Occipital lobe (tissue), 2 donors: ENCODE data around the gene RAB14. TPM values are rescaled to one million over a fixed set of nuclear protein-coding genes. Genes with fewer than 3 reads are reported as not detected.

Experiments
- DNase-seq: peaks from one replicate; lab custom pipeline; 2025; lab: John Stamatoyannopoulos, UW
- total RNA-seq: library from RNA; depleted of rRNA; stranded (reverse); fragments of >200 nt; gene quantifications from one replicate; pipeline ENCODE4 v1.2.3, GENCODE V29; 2014

RAB14 gene
- 64.3 TPM for total RNA-seq

GRCh38 chr9:121201738-121202533 lies at the start of gene RAB14:
Gene RAB14 (minus strand): TSS chr9:121201869. CDS start chr9:121193412, 8,457 bp downstream.
- peak; percentile 98 for DNase-seq

- DNase-seq = no peak
Observed at GRCh38 chr9:121249563-121249962, 47.9 kb upstream of the RAB14 start.

GRCh38 chr9:121246821-121247561 lies 45.3 kb upstream of the RAB14 start:
- DNase-seq = no peak

GRCh38 chr9:121242959-121243346 lies 41.3 kb upstream of the RAB14 start:
- no peak for DNase-seq

- DNase-seq = no peak
Observed at GRCh38 chr9:121242219-121242958, 40.7 kb upstream of the RAB14 start.

GRCh38 chr9:121240472-121241135 lies 38.9 kb upstream of the RAB14 start:
- no peak for DNase-seq

GRCh38 chr9:121239851-121240250 lies 38.2 kb upstream of the RAB14 start:
- no peak for DNase-seq

- DNase-seq = no peak
Observed at GRCh38 chr9:121239071-121239470, 37.4 kb upstream of the RAB14 start.

- no peak for DNase-seq
Observed at GRCh38 chr9:121237916-121238315, 36.2 kb upstream of the RAB14 start.

- no peak for DNase-seq
Observed at GRCh38 chr9:121235512-121235911, 33.8 kb upstream of the RAB14 start.

GRCh38 chr9:121234832-121235161 lies 33.1 kb upstream of the RAB14 start:
- no peak for DNase-seq

- no peak for DNase-seq
Observed at GRCh38 chr9:121233906-121234831, 32.5 kb upstream of the RAB14 start.

- DNase-seq = no peak
Observed at GRCh38 chr9:121232251-121232650, 30.6 kb upstream of the RAB14 start.

GRCh38 chr9:121230256-121230655 lies 28.6 kb upstream of the RAB14 start:
- no peak for DNase-seq

GRCh38 chr9:121227862-121228261 lies 26.2 kb upstream of the RAB14 start:
- DNase-seq = no peak

- no peak for DNase-seq
Observed at GRCh38 chr9:121226175-121226574, 24.5 kb upstream of the RAB14 start.

- DNase-seq = no peak
Observed at GRCh38 chr9:121225240-121225639, 23.6 kb upstream of the RAB14 start.

GRCh38 chr9:121222524-121223171 lies 21.0 kb upstream of the RAB14 start:
- DNase-seq = no peak

- DNase-seq = no peak
Observed at GRCh38 chr9:121221664-121222055, 20.0 kb upstream of the RAB14 start.

- no peak for DNase-seq
Observed at GRCh38 chr9:121220996-121221663, 19.5 kb upstream of the RAB14 start.
